ENCODE measurements around the gene CCDC149. TPM values are rescaled to one million over a fixed set of nuclear protein-coding genes. Genes with fewer than 3 reads are reported as not detected.

CCDC149 gene
- total RNA-seq, 4 donors from 2014 or later = 3.4 to 10.0 (median 7.7) TPM

- H3K27me3 ChIP-seq = no peaks in the 10 kb centered on the region
- intact Hi-C loops (cut with DNase I; ENCODE audit: low total_unique reads) = no loop called here
- peaks cover 20 to 25% of the 10 kb centered on the region in 2 donors for H3K9me3 ChIP-seq
- TF ChIP-seq POLR2A (IDR thresholded peaks at IDR 0.05) = no peak
- no peak for TF ChIP-seq POLR2AphosphoS5 (IDR thresholded peaks at IDR 0.05)
- TF ChIP-seq EP300 (IDR thresholded peaks at IDR 0.05; ENCODE audit: low read depth) = no peak
- TF ChIP-seq CTCF (IDR thresholded peaks at IDR 0.05) = no peak
- in situ Hi-C loops (cut with MboI; ENCODE audit: low pct_ligation_motif_present in 1 of 4, low pct_unique_long_range_greater_than_20kb in 1 of 4, low sequenced_read_pairs in 3 of 4) = no loop called here
- H3K4me1 ChIP-seq = peaks cover 0 to 10% (median 3%) of the 10 kb centered on the region in 4 donors
- 77 to 86% methylated on average over 3 to 8 of the region's 8 CpGs for WGBS, 2 donors (ENCODE audit: low coverage in 1 of 2)
- H3K36me3 ChIP-seq = peaks cover 0 to 4% (median 1%) of the 10 kb centered on the region in 4 donors
- H3K4me3 ChIP-seq = no peak overlapping the region
- no peak for DNase-seq
- H3K27ac ChIP-seq = no peak overlapping the region
These were observed 50.6 kb downstream of the CCDC149 start for GRCh38 chr4:24862073-24862751.

- Histone ChIP-seq H3K9me3 (peaks cover 4 to 7% of the 10 kb centered on the region in 2 donors), H3K27ac (peak overlapping the region; percentile 31 to 61 (median 50)), H3K4me1 (peaks cover 0 to 14% (median 3%) of the 10 kb centered on the region in 4 donors), H3K27me3 (no peaks in the 10 kb centered on the region), H3K4me3 (no peak overlapping the region), H3K36me3 (no peaks in the 10 kb centered on the region)
- intact Hi-C loops (cut with DNase I; ENCODE audit: low total_unique reads) = no loop called here
- no peak for DNase-seq
- 58 to 76% methylated on average over 4 of the region's 4 CpGs for WGBS, 2 donors (ENCODE audit: low coverage in 1 of 2)
- in situ Hi-C loops (cut with MboI; ENCODE audit: low pct_ligation_motif_present in 1 of 4, low pct_unique_long_range_greater_than_20kb in 1 of 4, low sequenced_read_pairs in 3 of 4) = no loop called here
- TF ChIP-seq POLR2A (IDR thresholded peaks at IDR 0.05) (no peak), EP300 (IDR thresholded peaks at IDR 0.05; ENCODE audit: low read depth) (no peak)
These were observed 54.3 kb downstream of the CCDC149 start for GRCh38 chr4:24858550-24858949.

- H3K27me3 ChIP-seq = no peaks in the 10 kb centered on the region
- in situ Hi-C loops (cut with MboI; ENCODE audit: low pct_ligation_motif_present in 1 of 4, low pct_unique_long_range_greater_than_20kb in 1 of 4, low sequenced_read_pairs in 3 of 4) = no loop called here
- TF ChIP-seq CTCF (IDR thresholded peaks at IDR 0.05) (no peak), POLR2AphosphoS5 (IDR thresholded peaks at IDR 0.05) (peak in 2 of 3 donors; percentile 23 to 53)
- intact Hi-C loops (cut with DNase I; ENCODE audit: low total_unique reads) = no loop called here
- H3K4me1 ChIP-seq = peaks cover 0 to 14% (median 3%) of the 10 kb centered on the region in 4 donors
- 30 to 48% methylated on average over 3 of the region's 3 CpGs for WGBS, 2 donors (ENCODE audit: low coverage in 1 of 2)
- no peaks in the 10 kb centered on the region for H3K36me3 ChIP-seq
- peak overlapping the region; percentile 31 to 61 (median 50) for H3K27ac ChIP-seq
- H3K4me3 ChIP-seq = no peak overlapping the region
- H3K9me3 ChIP-seq = peaks cover 0 to 1% of the 10 kb centered on the region in 2 donors
- no peak for DNase-seq
These were observed 54.8 kb downstream of the CCDC149 start for GRCh38 chr4:24858026-24858425.

- intact Hi-C loops (cut with DNase I; ENCODE audit: low total_unique reads) = no loop called here
- no peak for TF ChIP-seq CTCF (IDR thresholded peaks at IDR 0.05)
- no peak for TF ChIP-seq POLR2AphosphoS5 (IDR thresholded peaks at IDR 0.05)
- TF ChIP-seq POLR2A (IDR thresholded peaks at IDR 0.05) = no peak
- no peak for TF ChIP-seq EP300 (IDR thresholded peaks at IDR 0.05; ENCODE audit: low read depth)
- 73 to 75% methylated on average over 6 to 9 of the region's 9 CpGs for WGBS, 2 donors (ENCODE audit: low coverage in 1 of 2)
These were observed 56.3 kb downstream of the CCDC149 start for GRCh38 chr4:24856586-24856985.

More at GRCh38 chr4:24856586-24856985, 56.3 kb downstream of the CCDC149 start:
- DNase-seq = no peak
- Histone ChIP-seq H3K4me3 (no peak overlapping the region), H3K27me3 (no peaks in the 10 kb centered on the region), H3K4me1 (peaks cover 0 to 19% (median 4%) of the 10 kb centered on the region in 4 donors), H3K27ac (peak overlapping the region in 1 of 4 donors; percentile 61), H3K9me3 (no peaks in the 10 kb centered on the region), H3K36me3 (no peaks in the 10 kb centered on the region)
- in situ Hi-C loops (cut with MboI; ENCODE audit: low pct_ligation_motif_present in 1 of 4, low pct_unique_long_range_greater_than_20kb in 1 of 4, low sequenced_read_pairs in 3 of 4) = no loop called here

All from transverse colon (tissue), 4 donors.